HG03139 (cell line): ENCODE measurements around the gene ELMOD3.
"Not testable (repeated sequence)": the region's sequence is repeated elsewhere in the genome, so short reads cannot be mapped to it uniquely, and the experiment has no call there.

Source experiments
- ATAC-seq: cut with Tn5 transposase; IDR thresholded peaks from one replicate; pipeline ENCODE4 v1.9.1; 2021; ENCODE audit not compliant: unreplicated experiment

ELMOD3 gene

DNA sequence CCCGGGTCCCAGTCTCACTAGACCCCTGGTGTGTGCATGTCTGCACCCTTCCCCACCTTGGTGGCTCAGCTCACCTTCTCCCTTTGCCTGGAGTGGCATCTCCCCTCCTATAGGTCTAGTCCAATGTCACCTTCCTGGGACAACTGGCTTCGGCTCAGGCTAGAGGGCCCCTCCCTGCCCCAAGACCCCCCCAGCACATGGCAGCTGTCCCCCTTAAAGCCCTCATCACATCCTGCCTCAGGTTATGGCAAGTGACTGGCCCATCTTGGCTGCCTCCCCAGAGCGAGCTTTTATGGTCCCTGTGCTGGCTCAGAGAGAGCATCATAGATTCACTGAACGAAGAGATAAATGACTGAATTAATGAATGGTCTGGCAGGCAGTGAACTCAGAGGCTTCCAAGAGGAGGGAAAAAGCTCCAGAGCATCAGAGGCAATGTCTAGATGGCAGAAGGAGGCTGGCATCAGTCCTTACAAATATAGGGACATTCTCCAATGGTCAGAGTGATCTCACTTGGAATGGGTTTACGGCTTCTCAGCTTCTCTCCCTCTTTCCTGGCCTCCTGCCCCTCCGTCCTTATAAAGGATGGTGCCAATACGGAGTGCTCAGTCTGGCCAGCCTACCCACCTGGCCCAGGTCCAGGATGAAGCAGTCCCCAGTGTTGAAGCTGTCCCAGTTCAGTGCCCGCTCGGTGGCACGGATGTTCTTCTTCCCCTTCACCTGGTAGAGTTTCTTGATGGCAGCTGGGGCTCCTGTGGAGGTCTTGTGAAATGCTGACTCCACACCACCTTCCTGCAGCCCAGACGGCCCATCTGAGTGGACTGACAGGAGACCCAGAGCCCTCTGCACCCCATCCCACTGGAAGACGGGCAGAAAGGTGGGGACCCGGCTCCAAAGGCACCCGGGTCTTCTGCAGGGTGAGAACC, 46.2 kb downstream of the ELMOD3 start:
- no peak for ATAC-seq

GRCh38 chr2:85401464-85401805, 46.9 kb downstream of the ELMOD3 start:
- no peak for ATAC-seq

DNA sequence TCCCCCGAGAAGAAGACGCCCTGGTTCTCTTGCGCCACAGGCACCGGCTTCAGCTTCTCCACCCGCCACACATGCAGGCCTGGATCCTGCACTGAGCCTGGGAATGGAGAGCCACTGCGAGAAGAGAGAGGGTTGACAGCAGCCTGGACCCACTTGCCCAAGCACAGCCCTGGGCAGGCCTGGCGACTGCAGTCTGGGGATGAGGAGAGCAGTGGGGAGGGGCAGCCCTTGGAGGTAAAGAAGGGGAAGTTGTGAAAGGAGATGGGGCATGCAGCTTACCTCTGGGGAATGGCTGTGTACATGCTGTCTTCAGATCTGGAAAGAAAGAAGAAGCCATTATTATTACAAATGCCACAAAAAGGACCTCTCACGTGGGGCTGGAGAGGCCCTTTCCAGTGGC, 47.3 kb downstream of the ELMOD3 start:
- no peak for ATAC-seq

GRCh38 chr2:85405201-85406059, 50.9 kb downstream of the ELMOD3 start:
- peak; percentile 56 for ATAC-seq

DNA sequence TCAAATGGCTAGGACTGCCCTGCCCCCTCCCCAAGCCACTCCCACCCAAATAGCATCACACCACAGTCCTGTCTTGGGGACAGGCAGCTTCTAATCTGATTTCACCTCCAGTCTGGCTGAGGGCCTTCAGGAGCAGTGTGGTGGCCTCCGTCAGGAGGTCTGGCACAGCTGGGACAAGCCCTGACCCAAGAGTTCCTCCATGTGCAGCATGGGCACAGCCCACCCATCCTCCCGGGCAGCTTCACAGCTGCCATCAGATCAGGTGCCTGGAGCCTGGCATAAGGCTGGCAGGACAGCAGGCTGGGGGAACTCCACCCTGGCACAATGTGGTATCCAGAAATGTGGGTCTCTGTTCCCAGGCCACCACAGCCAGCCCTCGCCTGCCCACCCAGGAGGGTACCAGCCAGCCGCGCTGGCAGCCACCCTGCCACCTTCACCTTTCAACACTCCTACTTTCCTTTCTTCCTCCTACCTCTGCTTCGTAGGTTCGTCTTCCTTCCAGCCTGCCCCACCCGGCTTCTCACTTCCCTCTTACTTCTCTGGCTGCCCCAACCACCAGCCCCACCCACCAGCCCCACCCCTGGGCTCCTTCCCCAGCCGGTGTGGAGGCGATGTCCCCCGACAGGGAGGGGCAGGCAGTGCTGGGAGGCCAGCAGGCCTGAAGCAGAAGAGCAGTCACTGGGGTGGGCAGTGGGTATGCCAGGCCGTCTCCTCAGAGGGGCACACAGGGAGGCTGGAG, 55.4 kb downstream of the ELMOD3 start, which contains the start of gene CAPG:
TSS of gene CAPG (minus strand) at position 522 of the 739 bp plus-strand sequence. CDS start 8,221 bp downstream, outside the sequence.
- peak; percentile 50 for ATAC-seq

DNA sequence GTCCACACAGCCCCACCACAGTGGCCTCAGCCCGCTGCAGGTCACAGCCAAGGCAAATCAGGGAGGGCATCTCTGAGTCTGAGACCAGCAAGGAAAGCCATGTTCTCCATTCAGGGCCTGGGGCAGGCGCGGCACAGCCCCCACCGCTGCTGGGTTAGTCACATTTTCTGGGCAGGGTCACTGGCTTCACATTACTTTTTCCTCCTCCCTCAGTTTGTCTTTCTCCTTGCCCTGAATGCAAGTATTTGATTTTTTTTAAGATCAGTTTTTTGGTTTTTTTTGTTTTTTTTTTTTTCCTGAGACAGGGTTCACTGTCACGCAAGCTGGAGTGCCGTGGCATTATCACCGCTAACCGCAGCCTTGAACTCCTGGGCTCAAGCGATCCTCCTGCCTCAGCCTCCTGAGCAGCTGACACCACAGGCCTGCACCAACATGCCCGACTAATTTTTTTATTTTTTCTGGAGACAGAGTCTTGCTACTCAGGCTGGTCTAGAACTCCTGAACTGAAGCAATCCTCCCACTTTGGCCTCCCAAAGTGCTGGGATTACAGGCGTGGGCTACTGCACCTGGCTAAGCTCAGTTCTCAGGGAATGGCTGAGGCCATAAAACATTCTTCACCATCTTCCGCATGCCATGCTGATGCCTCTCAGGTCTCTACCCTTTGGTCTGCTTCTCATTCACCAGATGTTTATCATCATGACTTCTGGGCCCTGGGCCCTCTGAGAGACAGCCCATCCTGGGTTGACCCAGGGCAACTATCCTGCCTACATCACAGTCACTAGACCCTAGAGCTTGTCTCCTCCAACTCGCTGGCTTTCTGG, 56.2 kb downstream of the ELMOD3 start:
- no peak for ATAC-seq

DNA sequence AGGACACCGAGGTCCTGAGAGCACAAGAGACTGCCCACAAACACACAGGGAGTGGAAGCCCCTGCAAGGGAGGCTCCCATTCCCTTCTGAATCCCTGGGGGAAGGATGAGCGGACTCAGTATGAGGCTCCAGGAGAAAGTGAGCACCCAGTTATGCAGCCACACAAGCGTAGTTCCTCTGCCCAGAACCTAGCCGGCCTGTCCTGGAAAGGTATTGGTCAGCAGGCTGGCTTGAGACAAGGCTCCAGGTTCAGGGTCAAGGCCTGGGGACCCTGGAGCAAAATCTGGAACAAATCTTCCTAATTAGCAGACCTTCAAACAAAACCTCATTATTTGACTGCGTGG, 56.8 kb downstream of the ELMOD3 start:
- no peak for ATAC-seq

DNA sequence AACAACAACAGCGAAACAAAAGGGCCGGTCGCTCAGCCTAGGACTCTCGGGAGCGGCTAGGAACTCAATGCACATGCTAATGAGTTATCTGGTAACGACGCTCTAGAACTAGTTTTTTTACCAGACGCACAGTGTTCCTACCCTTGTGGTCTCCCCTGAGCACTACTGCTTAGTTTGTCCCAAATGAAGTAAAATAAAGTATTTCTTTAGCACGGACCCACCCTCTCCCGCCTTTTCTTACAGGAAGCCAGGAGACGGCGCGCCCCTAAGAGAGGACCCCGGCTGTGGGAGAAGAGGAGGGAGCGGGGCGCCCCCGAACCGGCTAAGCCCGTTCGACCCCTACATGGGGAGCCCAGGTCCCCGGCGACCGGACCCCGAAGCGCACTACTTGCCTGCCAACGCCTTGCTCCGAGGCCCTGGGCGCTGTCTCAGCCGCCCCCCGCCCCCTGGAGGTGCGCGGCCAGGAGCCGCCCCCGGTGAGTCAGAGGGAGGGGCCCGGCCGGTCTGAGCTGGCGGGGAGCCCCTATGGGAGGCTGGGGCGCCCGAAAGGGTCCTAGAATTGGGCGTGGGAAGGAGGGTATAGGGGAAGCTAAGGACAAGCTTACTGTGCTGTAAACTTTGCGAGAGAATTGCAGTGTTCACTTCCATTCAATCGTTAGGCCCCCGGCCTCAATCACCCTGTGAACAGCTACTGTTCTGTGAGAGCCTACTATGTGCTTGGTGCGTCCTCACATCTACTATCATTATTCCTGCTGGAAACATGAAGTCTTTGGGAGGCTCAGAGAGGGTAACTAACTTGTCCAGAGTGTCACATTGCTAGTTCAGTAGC, 59.2 kb downstream of the ELMOD3 start:
- ATAC-seq, result no peak

- not testable (repeated sequence) for ATAC-seq
Observed at GRCh38 chr2:85414421-85414759, 59.8 kb downstream of the ELMOD3 start.

- no peak for ATAC-seq
Observed at GRCh38 chr2:85414761-85415553, 60.4 kb downstream of the ELMOD3 start.

GRCh38 chr2:85415980-85416650, 61.5 kb downstream of the ELMOD3 start:
- ATAC-seq, result no peak

- peak; percentile 76 for ATAC-seq
Observed at GRCh38 chr2:85418132-85419008, 63.8 kb downstream of the ELMOD3 start, which contains the start of gene SH2D6. Gene SH2D6, plus strand, starts transcription at chr2:85418714. Its CDS starts 10,752 bp downstream, at chr2:85429466.

GRCh38 chr2:85419009-85419675, 64.6 kb downstream of the ELMOD3 start:
- no peak for ATAC-seq

- ATAC-seq, result peak; percentile 64
Observed at GRCh38 chr2:85420536-85421259, 66.1 kb downstream of the ELMOD3 start.

- no peak for ATAC-seq
Observed at GRCh38 chr2:85421260-85422071, 66.9 kb downstream of the ELMOD3 start.
